ENCODE results near the gene LOXL1. TPM values are rescaled to one million over a fixed set of nuclear protein-coding genes. Genes with fewer than 3 reads are reported as not detected.
A peak's percentile ranks its signal among the peaks of the same experiment; 100 is the strongest.

LOXL1 gene
- total RNA-seq, 1 donor from 2014 or later = 29.0 TPM

GRCh38 chr15:73987681-73988444, 61.6 kb downstream of the LOXL1 start:
- Histone ChIP-seq H3K27ac (peak overlapping the region; percentile 51), H3K9me3 (no peaks in the 10 kb centered on the region), H3K36me3 (no peaks in the 10 kb centered on the region), H3K27me3 (no peaks in the 10 kb centered on the region), H3K4me1 (peaks cover 88% of the 10 kb centered on the region), H3K4me3 (no peak overlapping the region)
- no peak for DNase-seq (ENCODE audit: extremely low spot score in 2 of 2)
- TF ChIP-seq POLR2AphosphoS5 (IDR thresholded peaks at IDR 0.05; ENCODE audit: insufficient read depth in 1 of 2, low read depth in 1 of 2) = peak in 1 of 2 donors; percentile 32
- TF ChIP-seq CTCF (IDR thresholded peaks at IDR 0.05) = no peak
- no peak for TF ChIP-seq POLR2A (IDR thresholded peaks at IDR 0.05)
- intact Hi-C loops (cut with DNase I) = no loop called here

- DNase-seq (ENCODE audit: extremely low spot score in 2 of 2) = no peak
- Histone ChIP-seq H3K4me3 (no peak overlapping the region), H3K27ac (peak overlapping the region; percentile 51), H3K4me1 (peaks cover 88% of the 10 kb centered on the region), H3K36me3 (no peaks in the 10 kb centered on the region), H3K27me3 (no peaks in the 10 kb centered on the region), H3K9me3 (no peaks in the 10 kb centered on the region)
- no peak for TF ChIP-seq POLR2A (IDR thresholded peaks at IDR 0.05)
- TF ChIP-seq CTCF (IDR thresholded peaks at IDR 0.05) = no peak
- no peak for TF ChIP-seq POLR2AphosphoS5 (IDR thresholded peaks at IDR 0.05; ENCODE audit: insufficient read depth in 1 of 2, low read depth in 1 of 2)
- intact Hi-C loops (cut with DNase I) = no loop called here
Measured at GRCh38 chr15:73988445-73988969, 62.2 kb downstream of the LOXL1 start.

GRCh38 chr15:73989001-73989798, 62.9 kb downstream of the LOXL1 start:
- intact Hi-C loops (cut with DNase I) = no loop called here
- no peak overlapping the region for H3K4me3 ChIP-seq
- H3K27ac ChIP-seq = peak overlapping the region; percentile 51
- DNase-seq (ENCODE audit: extremely low spot score in 2 of 2) = no peak
- H3K27me3 ChIP-seq = no peaks in the 10 kb centered on the region
- H3K9me3 ChIP-seq = no peaks in the 10 kb centered on the region
- no peaks in the 10 kb centered on the region for H3K36me3 ChIP-seq
- TF ChIP-seq POLR2AphosphoS5 (IDR thresholded peaks at IDR 0.05; ENCODE audit: insufficient read depth in 1 of 2, low read depth in 1 of 2) (peak in 1 of 2 donors; percentile 33), CTCF (IDR thresholded peaks at IDR 0.05) (no peak), POLR2A (IDR thresholded peaks at IDR 0.05) (no peak)
- peaks cover 88% of the 10 kb centered on the region for H3K4me1 ChIP-seq

GRCh38 chr15:73990250-73991005, 64.2 kb downstream of the LOXL1 start:
- Histone ChIP-seq H3K36me3 (no peaks in the 10 kb centered on the region), H3K4me1 (peaks cover 76% of the 10 kb centered on the region), H3K27me3 (no peaks in the 10 kb centered on the region), H3K9me3 (no peaks in the 10 kb centered on the region), H3K4me3 (no peak overlapping the region), H3K27ac (peak overlapping the region; percentile 82)
- intact Hi-C loops (cut with DNase I) = no loop called here
- TF ChIP-seq POLR2A (IDR thresholded peaks at IDR 0.05) = no peak
- TF ChIP-seq POLR2AphosphoS5 (IDR thresholded peaks at IDR 0.05; ENCODE audit: insufficient read depth in 1 of 2, low read depth in 1 of 2) = no peak
- no peak for TF ChIP-seq CTCF (IDR thresholded peaks at IDR 0.05)
- no peak for DNase-seq (ENCODE audit: extremely low spot score in 2 of 2)

All from vagina (tissue), 2 donors.